ENCODE measurements around the gene LNX2.
"Not testable (repeated sequence)": the region's sequence is repeated elsewhere in the genome, so short reads cannot be mapped to it uniquely, and the experiment has no call there.

Gene LNX2

DNA sequence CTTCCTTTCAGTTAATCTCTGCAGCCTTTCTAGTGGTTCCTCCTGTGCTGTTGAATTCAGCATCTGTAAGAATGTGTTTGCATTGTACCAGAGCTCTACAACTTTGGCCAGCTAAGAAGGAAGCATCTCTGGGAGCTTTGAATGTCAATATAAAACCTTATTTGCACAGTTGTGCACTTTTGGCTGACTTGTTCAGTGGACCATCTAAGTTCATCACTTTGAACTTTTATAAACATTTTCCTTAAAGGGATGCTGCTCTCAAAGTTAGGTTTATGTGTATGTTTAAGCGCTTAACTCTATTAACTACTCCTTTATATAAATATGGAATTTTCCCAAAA is 16.9 kb upstream of the LNX2 start:
- Histone ChIP-seq H3K36me3 (ENCODE audit: control insufficient read depth, insufficient read depth, low read length) (peaks cover 19% of the 10 kb centered on the region), H3K9me3 (ENCODE audit: control insufficient read depth, low read length) (no peaks in the 10 kb centered on the region), H3K4me1 (ENCODE audit: control insufficient read depth, insufficient read depth, low read length, poor library complexity, severe bottlenecking) (peaks cover 6% of the 10 kb centered on the region), H3K27ac (ENCODE audit: low read depth, low read length, severe bottlenecking) (no peak overlapping the region), H3K4me3 (ENCODE audit: extremely low read depth, insufficient read depth, low read length, poor library complexity, severe bottlenecking) (no peak overlapping the region)
- no CpG with 5 or more reads among the region's 1 CpG for WGBS, 2 experiments (ENCODE audit: insufficient coverage in 2 of 2)

GRCh38 chr13:27636589-27637288 is 16.4 kb upstream of the LNX2 start:
- 94 to 100% methylated on average over 1 to 2 of the region's 6 CpGs for WGBS, 2 experiments (ENCODE audit: insufficient coverage in 2 of 2)
- Histone ChIP-seq H3K4me1 (ENCODE audit: control insufficient read depth, insufficient read depth, low read length, poor library complexity, severe bottlenecking) (peaks cover 3% of the 10 kb centered on the region), H3K4me3 (ENCODE audit: extremely low read depth, insufficient read depth, low read length, poor library complexity, severe bottlenecking) (no peak overlapping the region), H3K9me3 (ENCODE audit: control insufficient read depth, low read length) (no peaks in the 10 kb centered on the region), H3K27ac (ENCODE audit: low read depth, low read length, severe bottlenecking) (no peak overlapping the region), H3K36me3 (ENCODE audit: control insufficient read depth, insufficient read depth, low read length) (peaks cover 24% of the 10 kb centered on the region)

DNA sequence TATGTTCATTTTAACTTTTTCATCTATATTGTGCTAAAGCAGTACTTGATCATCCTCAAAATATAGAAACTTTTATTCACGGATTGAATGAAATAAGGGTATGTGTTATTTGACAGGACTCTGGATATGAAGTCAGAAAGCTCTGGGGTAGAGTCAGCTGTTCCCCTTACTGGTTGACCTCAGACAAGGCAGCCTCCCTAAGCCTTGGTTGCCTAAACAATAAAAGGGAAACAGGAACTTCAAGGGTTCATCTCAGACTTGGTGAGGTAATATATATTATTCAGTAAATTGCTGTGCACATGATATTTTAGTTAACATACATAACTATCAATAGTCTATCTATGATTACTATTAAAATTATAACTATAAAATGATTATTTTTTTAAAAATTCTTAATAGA is 14.9 kb upstream of the LNX2 start:
- no CpG with 5 or more reads among the region's 1 CpG for WGBS, 2 experiments (ENCODE audit: insufficient coverage in 2 of 2)
- H3K27ac ChIP-seq (ENCODE audit: low read depth, low read length, severe bottlenecking): no peak overlapping the region
- H3K36me3 ChIP-seq (ENCODE audit: control insufficient read depth, insufficient read depth, low read length): peaks cover 34% of the 10 kb centered on the region

DNA sequence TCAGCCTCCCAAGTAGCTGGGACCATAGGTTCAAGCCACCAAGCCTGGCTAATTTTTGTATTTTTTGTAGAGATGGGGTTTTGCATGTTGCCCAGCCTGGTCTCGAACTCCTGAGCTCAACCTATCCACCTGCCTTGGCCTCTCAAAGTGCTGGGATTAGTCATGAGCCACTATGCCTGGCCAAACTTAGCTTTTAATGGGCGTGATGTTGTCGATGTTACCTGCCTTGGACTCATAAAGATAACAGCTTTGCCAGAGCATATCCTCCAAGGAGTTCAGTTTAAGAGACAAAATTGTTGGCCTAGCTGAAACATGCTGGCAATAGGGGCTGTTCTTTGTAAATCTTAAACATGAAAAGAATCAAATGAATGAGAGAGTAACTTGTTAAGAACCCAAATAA is 14.5 kb upstream of the LNX2 start:
- peaks cover 34% of the 10 kb centered on the region for H3K36me3 ChIP-seq (ENCODE audit: control insufficient read depth, insufficient read depth, low read length)
- 87 to 100% methylated on average over 3 of the region's 3 CpGs for WGBS, 2 experiments (ENCODE audit: insufficient coverage in 2 of 2)

More for the DNA sequence above, 14.9 kb upstream of the LNX2 start:
- no peaks in the 10 kb centered on the region for H3K9me3 ChIP-seq (ENCODE audit: control insufficient read depth, low read length)
- H3K4me1 ChIP-seq (ENCODE audit: control insufficient read depth, insufficient read depth, low read length, poor library complexity, severe bottlenecking): no peaks in the 10 kb centered on the region
- H3K4me3 ChIP-seq (ENCODE audit: extremely low read depth, insufficient read depth, low read length, poor library complexity, severe bottlenecking): no peak overlapping the region

GRCh38 chr13:27634231-27634630 is 13.9 kb upstream of the LNX2 start:
- Histone ChIP-seq H3K36me3 (ENCODE audit: control insufficient read depth, insufficient read depth, low read length) (peaks cover 34% of the 10 kb centered on the region), H3K4me1 (ENCODE audit: control insufficient read depth, insufficient read depth, low read length, poor library complexity, severe bottlenecking) (no peaks in the 10 kb centered on the region), H3K9me3 (ENCODE audit: control insufficient read depth, low read length) (no peaks in the 10 kb centered on the region), H3K27ac (ENCODE audit: low read depth, low read length, severe bottlenecking) (no peak overlapping the region), H3K4me3 (ENCODE audit: extremely low read depth, insufficient read depth, low read length, poor library complexity, severe bottlenecking) (no peak overlapping the region)
- 83% methylated on average over 2 of the region's 2 CpGs; no CpG with 5 or more reads in 1 of the 2 experiments for WGBS, 2 experiments (ENCODE audit: insufficient coverage in 2 of 2)

More for the DNA sequence above, 14.5 kb upstream of the LNX2 start:
- H3K9me3 ChIP-seq (ENCODE audit: control insufficient read depth, low read length): no peaks in the 10 kb centered on the region
- no peak overlapping the region for H3K4me3 ChIP-seq (ENCODE audit: extremely low read depth, insufficient read depth, low read length, poor library complexity, severe bottlenecking)
- H3K27ac ChIP-seq (ENCODE audit: low read depth, low read length, severe bottlenecking): no peak overlapping the region
- no peaks in the 10 kb centered on the region for H3K4me1 ChIP-seq (ENCODE audit: control insufficient read depth, insufficient read depth, low read length, poor library complexity, severe bottlenecking)

GRCh38 chr13:27632648-27633047 is 12.3 kb upstream of the LNX2 start:
- no peak overlapping the region for H3K27ac ChIP-seq (ENCODE audit: low read depth, low read length, severe bottlenecking)

GRCh38 chr13:27632214-27632613 is 11.9 kb upstream of the LNX2 start:
- Histone ChIP-seq H3K4me1 (ENCODE audit: control insufficient read depth, insufficient read depth, low read length, poor library complexity, severe bottlenecking) (no peaks in the 10 kb centered on the region), H3K9me3 (ENCODE audit: control insufficient read depth, low read length) (no peaks in the 10 kb centered on the region), H3K4me3 (ENCODE audit: extremely low read depth, insufficient read depth, low read length, poor library complexity, severe bottlenecking) (no peak overlapping the region), H3K36me3 (ENCODE audit: control insufficient read depth, insufficient read depth, low read length) (peaks cover 44% of the 10 kb centered on the region), H3K27ac (ENCODE audit: low read depth, low read length, severe bottlenecking) (no peak overlapping the region)
- 100% methylated on average over 1 to 2 of the region's 4 CpGs for WGBS, 2 experiments (ENCODE audit: insufficient coverage in 2 of 2)

More at GRCh38 chr13:27632648-27633047, 12.3 kb upstream of the LNX2 start:
- Histone ChIP-seq H3K36me3 (ENCODE audit: control insufficient read depth, insufficient read depth, low read length) (peaks cover 44% of the 10 kb centered on the region), H3K4me1 (ENCODE audit: control insufficient read depth, insufficient read depth, low read length, poor library complexity, severe bottlenecking) (no peaks in the 10 kb centered on the region), H3K4me3 (ENCODE audit: extremely low read depth, insufficient read depth, low read length, poor library complexity, severe bottlenecking) (no peak overlapping the region), H3K9me3 (ENCODE audit: control insufficient read depth, low read length) (no peaks in the 10 kb centered on the region)
- 86 to 100% methylated on average over 1 of the region's 1 CpG for WGBS, 2 experiments (ENCODE audit: insufficient coverage in 2 of 2)

- no peaks in the 10 kb centered on the region for H3K9me3 ChIP-seq (ENCODE audit: control insufficient read depth, low read length)
Observed at GRCh38 chr13:27631665-27632064, 11.3 kb upstream of the LNX2 start.

GRCh38 chr13:27631156-27631555 is 10.8 kb upstream of the LNX2 start:
- H3K27ac ChIP-seq (ENCODE audit: low read depth, low read length, severe bottlenecking): no peak overlapping the region
- 80 to 94% methylated on average over 1 to 2 of the region's 4 CpGs for WGBS, 2 experiments (ENCODE audit: insufficient coverage in 2 of 2)
- H3K36me3 ChIP-seq (ENCODE audit: control insufficient read depth, insufficient read depth, low read length): peaks cover 44% of the 10 kb centered on the region

More at GRCh38 chr13:27631665-27632064, 11.3 kb upstream of the LNX2 start:
- Histone ChIP-seq H3K27ac (ENCODE audit: low read depth, low read length, severe bottlenecking) (no peak overlapping the region), H3K4me3 (ENCODE audit: extremely low read depth, insufficient read depth, low read length, poor library complexity, severe bottlenecking) (no peak overlapping the region), H3K4me1 (ENCODE audit: control insufficient read depth, insufficient read depth, low read length, poor library complexity, severe bottlenecking) (no peaks in the 10 kb centered on the region), H3K36me3 (ENCODE audit: control insufficient read depth, insufficient read depth, low read length) (peaks cover 44% of the 10 kb centered on the region)
- no CpG with 5 or more reads among the region's 2 CpGs for WGBS, 2 experiments (ENCODE audit: insufficient coverage in 2 of 2)

GRCh38 chr13:27628766-27629165 is 8.4 kb upstream of the LNX2 start:
- not testable (repeated sequence) for H3K4me3 ChIP-seq (ENCODE audit: extremely low read depth, insufficient read depth, low read length, poor library complexity, severe bottlenecking); H3K27ac ChIP-seq (ENCODE audit: low read depth, low read length, severe bottlenecking); H3K4me1 ChIP-seq (ENCODE audit: control insufficient read depth, insufficient read depth, low read length, poor library complexity, severe bottlenecking); H3K9me3 ChIP-seq (ENCODE audit: control insufficient read depth, low read length)
- H3K36me3 ChIP-seq (ENCODE audit: control insufficient read depth, insufficient read depth, low read length): peaks cover 55% of the 10 kb centered on the region
- WGBS, 2 experiments (ENCODE audit: insufficient coverage in 2 of 2): 90 to 100% methylated on average over 2 to 3 of the region's 4 CpGs

More at GRCh38 chr13:27631156-27631555, 10.8 kb upstream of the LNX2 start:
- Histone ChIP-seq H3K9me3 (ENCODE audit: control insufficient read depth, low read length) (no peaks in the 10 kb centered on the region), H3K4me3 (ENCODE audit: extremely low read depth, insufficient read depth, low read length, poor library complexity, severe bottlenecking) (no peak overlapping the region), H3K4me1 (ENCODE audit: control insufficient read depth, insufficient read depth, low read length, poor library complexity, severe bottlenecking) (no peaks in the 10 kb centered on the region)

DNA sequence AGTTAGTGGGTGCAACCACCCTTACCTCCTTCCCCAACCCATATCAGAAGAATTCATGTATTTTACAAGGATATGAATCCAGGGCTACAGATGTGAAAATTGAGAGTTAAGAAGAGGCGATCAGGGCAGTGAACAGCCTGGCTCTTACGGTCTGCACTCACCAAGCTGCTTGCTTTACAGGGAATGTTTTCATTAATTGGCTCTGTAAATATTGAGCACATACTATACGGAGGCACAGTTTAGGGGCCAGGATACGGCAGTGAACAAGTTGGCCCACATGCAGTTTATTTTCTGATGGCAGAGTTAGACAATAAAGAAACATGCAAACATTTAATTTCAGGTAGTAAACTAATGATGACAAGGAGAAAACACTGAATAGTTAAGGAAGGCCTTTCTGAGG is 7.8 kb upstream of the LNX2 start:
- no peak overlapping the region for H3K27ac ChIP-seq (ENCODE audit: low read depth, low read length, severe bottlenecking)
- 80 to 87% methylated on average over 3 to 4 of the region's 4 CpGs for WGBS, 2 experiments (ENCODE audit: insufficient coverage in 2 of 2)
- H3K4me1 ChIP-seq (ENCODE audit: control insufficient read depth, insufficient read depth, low read length, poor library complexity, severe bottlenecking): no peaks in the 10 kb centered on the region
- H3K4me3 ChIP-seq (ENCODE audit: extremely low read depth, insufficient read depth, low read length, poor library complexity, severe bottlenecking): no peak overlapping the region
- no peaks in the 10 kb centered on the region for H3K9me3 ChIP-seq (ENCODE audit: control insufficient read depth, low read length)
- peaks cover 56% of the 10 kb centered on the region for H3K36me3 ChIP-seq (ENCODE audit: control insufficient read depth, insufficient read depth, low read length)

All from mesodermal cell (in vitro differentiated cells).